C4-2B (cell line): Measurements from ENCODE around the gene SNU13.
"Not testable (repeated sequence)": the region's sequence is repeated elsewhere in the genome, so short reads cannot be mapped to it uniquely, and the experiment has no call there.

Source experiments
- H3K27ac ChIP-seq: fragments of 450-650 bp; 2 replicates; pipeline ENCODE4 v1.5.1; 2017
- ZFX ChIP-seq: fragments of 450-650 bp; IDR thresholded peaks from 2 replicates; pipeline ENCODE4 v1.6.1; 2017
- TF ChIP-seq, protein P1 (sequence below): fragments of 450-650 bp; conservative IDR thresholded peaks from 2 replicates; pipeline ENCODE4 v1.5.1; 2017; ENCODE audit warnings: mild to moderate bottlenecking

The SNU13 gene

GRCh38 chr22:41695211-41695610 lies 6.5 kb upstream of the SNU13 start:
- no peak overlapping the region for H3K27ac ChIP-seq
- TF ChIP-seq, protein P1, sequence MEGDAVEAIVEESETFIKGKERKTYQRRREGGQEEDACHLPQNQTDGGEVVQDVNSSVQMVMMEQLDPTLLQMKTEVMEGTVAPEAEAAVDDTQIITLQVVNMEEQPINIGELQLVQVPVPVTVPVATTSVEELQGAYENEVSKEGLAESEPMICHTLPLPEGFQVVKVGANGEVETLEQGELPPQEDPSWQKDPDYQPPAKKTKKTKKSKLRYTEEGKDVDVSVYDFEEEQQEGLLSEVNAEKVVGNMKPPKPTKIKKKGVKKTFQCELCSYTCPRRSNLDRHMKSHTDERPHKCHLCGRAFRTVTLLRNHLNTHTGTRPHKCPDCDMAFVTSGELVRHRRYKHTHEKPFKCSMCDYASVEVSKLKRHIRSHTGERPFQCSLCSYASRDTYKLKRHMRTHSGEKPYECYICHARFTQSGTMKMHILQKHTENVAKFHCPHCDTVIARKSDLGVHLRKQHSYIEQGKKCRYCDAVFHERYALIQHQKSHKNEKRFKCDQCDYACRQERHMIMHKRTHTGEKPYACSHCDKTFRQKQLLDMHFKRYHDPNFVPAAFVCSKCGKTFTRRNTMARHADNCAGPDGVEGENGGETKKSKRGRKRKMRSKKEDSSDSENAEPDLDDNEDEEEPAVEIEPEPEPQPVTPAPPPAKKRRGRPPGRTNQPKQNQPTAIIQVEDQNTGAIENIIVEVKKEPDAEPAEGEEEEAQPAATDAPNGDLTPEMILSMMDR: no peak
- TF ChIP-seq ZFX: no peak

GRCh38 chr22:41690476-41690875 lies 1.8 kb upstream of the SNU13 start:
- no peak overlapping the region for H3K27ac ChIP-seq
- TF ChIP-seq, protein P1: no peak
- no peak for TF ChIP-seq ZFX

DNA sequence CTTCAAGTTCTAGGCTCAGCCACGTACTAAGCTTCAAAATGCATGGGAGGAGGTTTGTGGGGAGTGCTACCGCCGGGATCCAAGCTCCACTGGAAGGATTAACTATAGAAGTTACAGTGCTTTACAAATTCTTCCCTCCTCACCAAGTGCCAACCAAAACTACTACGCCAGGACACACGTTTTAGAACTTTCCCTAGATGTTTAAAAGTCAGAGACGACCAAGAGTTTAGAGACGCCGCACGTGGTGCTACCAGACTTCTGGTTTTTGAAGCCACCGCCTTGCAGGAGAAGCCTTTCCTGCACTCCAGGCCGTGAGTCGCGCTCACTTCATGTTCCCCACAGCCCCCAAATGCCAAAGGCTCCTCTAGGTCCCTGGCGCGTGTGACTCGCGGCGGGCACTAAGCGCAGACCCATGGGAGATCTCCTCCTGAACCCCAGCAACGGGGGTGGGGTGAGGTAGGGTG lies 734 bp downstream of the SNU13 start:
- peak overlapping the region; percentile 87 for H3K27ac ChIP-seq
- TF ChIP-seq, protein P1: no peak
- TF ChIP-seq ZFX: no peak

DNA sequence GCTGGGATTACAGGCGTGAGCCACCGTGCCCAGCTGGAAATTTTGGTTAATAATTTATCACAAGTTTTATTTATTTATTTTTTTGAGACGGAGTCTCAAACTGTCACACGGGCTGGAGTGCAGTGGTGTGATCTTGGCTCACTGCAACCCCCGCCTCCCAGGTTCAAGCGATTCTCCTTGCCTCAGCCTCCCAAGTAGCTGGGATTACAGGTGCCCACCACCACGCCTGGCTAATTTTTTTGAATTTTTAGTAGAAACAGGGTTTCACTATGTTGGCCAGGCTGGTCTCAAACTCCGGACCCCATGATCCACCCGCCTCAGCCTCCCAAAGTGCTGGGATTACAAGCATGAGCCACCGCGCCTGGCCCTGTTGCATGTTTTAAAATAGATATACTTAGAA lies 1.8 kb downstream of the SNU13 start:
- not testable (repeated sequence) for H3K27ac ChIP-seq

DNA sequence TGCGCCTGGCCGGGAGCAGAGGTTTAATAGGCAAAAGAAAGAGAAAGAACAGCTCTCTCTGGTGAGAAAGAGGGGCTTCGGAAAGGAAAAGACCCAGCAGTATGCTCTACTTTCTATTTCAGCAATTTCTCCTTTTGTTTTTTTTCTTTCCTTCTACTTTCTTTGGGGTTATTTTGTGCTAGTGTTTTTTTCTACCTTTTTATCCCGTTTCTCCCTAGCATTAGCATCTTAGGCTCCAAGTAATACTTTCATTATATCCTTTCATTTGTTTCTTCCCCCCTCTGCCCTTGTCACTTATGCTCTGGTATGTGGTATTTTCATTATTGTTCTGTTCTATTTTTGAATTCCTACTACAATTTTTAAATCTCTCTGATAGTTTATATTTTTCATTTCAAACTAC lies 4.5 kb downstream of the SNU13 start:
- TF ChIP-seq, protein P1: no peak
- no peak for TF ChIP-seq ZFX
- H3K27ac ChIP-seq: no peak overlapping the region

- no peak overlapping the region for H3K27ac ChIP-seq
- no peak for TF ChIP-seq ZFX
- TF ChIP-seq, protein P1: no peak
Measured at GRCh38 chr22:41683616-41684015, 5.1 kb downstream of the SNU13 start.

DNA sequence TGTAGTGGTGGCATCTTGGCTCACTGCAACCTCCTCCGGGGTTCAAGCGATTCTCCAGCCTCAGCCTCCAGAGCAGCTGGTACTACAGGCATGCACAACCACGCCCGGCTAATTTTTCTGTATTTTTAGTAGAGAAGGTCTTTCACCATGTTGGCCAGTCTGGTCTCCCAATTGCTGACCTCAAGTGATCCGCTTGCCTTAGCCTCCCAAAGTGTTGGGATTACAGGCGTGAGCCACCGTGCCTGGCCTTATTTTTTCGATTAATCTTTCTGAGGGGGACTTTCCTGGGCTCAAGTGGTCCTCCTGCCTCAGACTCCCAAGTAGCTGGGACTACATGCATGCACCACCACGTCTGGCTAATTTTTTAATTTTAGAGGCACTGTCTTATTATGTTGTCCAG lies 5.6 kb downstream of the SNU13 start:
- TF ChIP-seq ZFX: no peak
- TF ChIP-seq, protein P1: no peak

DNA sequence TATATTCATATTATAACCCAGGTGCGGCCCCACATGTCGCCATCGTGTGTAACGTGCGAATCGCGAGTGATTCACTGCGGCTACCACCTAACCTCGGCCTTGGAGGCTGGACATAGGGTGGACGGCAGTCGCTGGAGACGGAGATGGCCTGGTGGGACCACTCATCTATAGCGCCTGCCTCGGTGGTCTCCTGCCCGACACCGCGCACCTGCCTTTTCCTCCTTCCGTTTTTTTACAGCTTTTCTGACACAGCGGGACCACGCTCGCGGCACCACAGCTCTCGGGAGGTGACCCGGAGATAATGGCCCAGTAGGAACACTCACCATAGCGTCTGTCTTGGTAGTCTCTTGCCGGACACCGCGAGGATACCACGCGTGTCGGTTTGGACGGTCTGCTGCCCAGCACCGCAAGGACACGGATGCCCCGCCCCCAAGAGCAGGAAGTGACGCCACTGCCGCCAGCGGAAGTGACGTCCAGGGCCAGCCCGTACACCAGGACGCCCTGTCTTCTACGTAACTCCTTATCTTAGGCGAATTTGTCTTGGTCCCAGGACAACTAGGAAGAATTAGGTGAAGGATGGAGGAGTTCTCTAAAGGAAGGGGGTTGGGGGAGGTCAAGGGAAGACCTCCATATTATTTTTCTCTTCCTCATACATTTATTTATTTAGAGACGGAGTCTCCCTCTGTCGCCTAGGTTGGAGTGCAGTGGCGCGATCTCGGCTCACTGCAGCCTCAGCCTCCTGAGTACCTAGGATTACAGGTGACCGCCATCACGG lies 6.4 kb downstream of the SNU13 start:
- TF ChIP-seq, protein P1: no peak
- TF ChIP-seq ZFX: no peak
- peak overlapping the region; percentile 62 for H3K27ac ChIP-seq

More for the DNA sequence above, 5.6 kb downstream of the SNU13 start:
- peak overlapping the region; percentile 62 for H3K27ac ChIP-seq
